Prostate gland (tissue), 2 donors: ENCODE measurements around the gene HSD17B1.

ENCODE experiments used
- CTCF ChIP-seq, 4 experiments: fragments of 200-600 bp in 2 of 4; fragments of 450-650 bp in 2 of 4; sonication (generic) in 2 of 4; IDR thresholded peaks; 1 replicate in 3 of 4; 2 replicates in 1 of 4; pipeline ENCODE4 v1.5.1; 2016 to 2019; ENCODE audit warnings: antibody characterized with exemption in 4 of 4, mild to moderate bottlenecking in 2 of 4, moderate library complexity in 2 of 4
- POLR2A ChIP-seq: fragments of 450-650 bp; IDR thresholded peaks from one replicate; pipeline ENCODE4 v1.6.1; 2016; ENCODE audit warnings: antibody characterized with exemption, mild to moderate bottlenecking
- POLR2AphosphoS5 ChIP-seq: sonication (generic); formaldehyde crosslinking; IDR thresholded peaks from one replicate; pipeline ENCODE4 v1.6.1; 2017; ENCODE audit warnings: antibody characterized with exemption

- TF ChIP-seq CTCF (IDR thresholded peaks at IDR 0.05) = no peak
- no peak for TF ChIP-seq POLR2A
- no peak for TF ChIP-seq POLR2AphosphoS5
Observed at GRCh38 chr17:42565523-42566214, 12.9 kb downstream of the HSD17B1 start.
